Uterus (tissue), 4 donors: ENCODE measurements around the gene RBMS3. TPM values are rescaled to one million over a fixed set of nuclear protein-coding genes. Genes with fewer than 3 reads are reported as not detected.
"Not testable (repeated sequence)": the region's sequence is repeated elsewhere in the genome, so short reads cannot be mapped to it uniquely, and the experiment has no call there.

Source experiments
- DNase-seq, 2 donors: peaks; one replicate each; pipeline ENCODE4 v3.0.0-alpha.2; 2019 to 2020
- H3K27ac ChIP-seq, 2 donors: fragments of 200-600 bp; sonication (generic); 1 replicate in 1 of 2; 2 replicates in 1 of 2; pipeline ENCODE4 v1.5.1; 2016 to 2018
- H3K27me3 ChIP-seq, 2 donors: fragments of 200-600 bp; sonication (generic); one replicate each; pipeline ENCODE4 v1.5.1; 2018 to 2019; ENCODE audit warnings: control low read depth in 1 of 2
- H3K36me3 ChIP-seq, 2 donors: fragments of 200-600 bp; sonication (generic); one replicate each; pipeline ENCODE4 v1.5.1; 2019; ENCODE audit warnings: control low read depth in 1 of 2
- H3K4me1 ChIP-seq, 2 donors: fragments of 200-600 bp; sonication (generic); one replicate each; pipeline ENCODE4 v1.5.1; 2018 to 2019; ENCODE audit warnings: control low read depth in 1 of 2
- H3K4me3 ChIP-seq, 2 donors: fragments of 200-600 bp; sonication (generic); 1 replicate in 1 of 2; 2 replicates in 1 of 2; pipeline ENCODE4 v1.5.1; 2018 to 2019; ENCODE audit warnings: mild to moderate bottlenecking in 1 of 2
- H3K9me3 ChIP-seq, 2 donors: fragments of 200-600 bp; sonication (generic); one replicate each; pipeline ENCODE4 v1.5.1; 2019; ENCODE audit warnings: control low read depth in 1 of 2
- POLR2A ChIP-seq, 2 donors: fragments of 450-650 bp; IDR thresholded peaks; one replicate each; pipeline ENCODE4 v1.6.1; 2016; ENCODE audit warnings: antibody characterized with exemption in 2 of 2, mild to moderate bottlenecking in 1 of 2, moderate library complexity in 1 of 2
- intact Hi-C: fragments of 100-400 bp; cut with DNase I; formaldehyde crosslinking; loops from one replicate; pipeline ENCODE4 v1.15.1; 2023; ENCODE audit warnings: low total_unique reads
- total RNA-seq, 4 donors: library from RNA; depleted of rRNA in 3 of 4; stranded (reverse); fragments of >200 nt in 3 of 4; gene quantifications; one replicate each; pipeline versions ENCODE4 v1.1.0 to v1.2.4, GENCODE V29; 2014 to 2023
- TF ChIP-seq, protein P1 (sequence below), 4 experiments: fragments of 200-600 bp in 2 of 4; fragments of 450-650 bp in 2 of 4; sonication (generic) in 2 of 4; IDR thresholded peaks; one replicate each; pipeline ENCODE4 v1.5.1; 2016 to 2019; ENCODE audit warnings: antibody characterized with exemption in 4 of 4, mild to moderate bottlenecking in 2 of 4, moderate library complexity in 1 of 4
- donor health status: DM: yes; HTN: yes; CAD: no.

Gene RBMS3
- total RNA-seq, 4 donors from 2014 or later: 45.9 to 113 (median 75.4) TPM

DNA sequence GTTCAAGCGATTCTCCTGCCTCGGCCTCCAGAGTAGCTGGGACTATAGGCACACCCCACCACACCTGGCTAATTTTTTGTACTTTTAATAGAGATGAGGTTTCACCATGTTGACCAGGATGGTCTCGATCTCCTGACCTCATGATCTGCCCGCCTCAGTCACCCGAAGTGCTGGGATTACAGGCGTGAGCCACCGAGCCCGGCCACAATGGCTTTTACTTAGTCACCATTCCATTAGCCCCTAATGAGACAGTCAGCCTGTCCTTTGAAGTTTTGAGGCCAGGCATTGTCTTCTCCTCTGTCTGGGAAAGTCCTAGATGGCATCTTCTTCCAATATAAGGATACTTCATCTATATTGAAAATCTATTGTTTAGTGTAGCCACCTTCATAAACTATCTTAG lies 515.9 kb downstream of the RBMS3 start:
- Histone ChIP-seq H3K27ac (no peak overlapping the region), H3K27me3 (no peaks in the 10 kb centered on the region), H3K4me3 (no peak overlapping the region), H3K4me1 (no peaks in the 10 kb centered on the region), H3K36me3 (no peaks in the 10 kb centered on the region), H3K9me3 (no peaks in the 10 kb centered on the region)
- no peak for DNase-seq
- intact Hi-C loops: no loop called here
- TF ChIP-seq, protein P1, sequence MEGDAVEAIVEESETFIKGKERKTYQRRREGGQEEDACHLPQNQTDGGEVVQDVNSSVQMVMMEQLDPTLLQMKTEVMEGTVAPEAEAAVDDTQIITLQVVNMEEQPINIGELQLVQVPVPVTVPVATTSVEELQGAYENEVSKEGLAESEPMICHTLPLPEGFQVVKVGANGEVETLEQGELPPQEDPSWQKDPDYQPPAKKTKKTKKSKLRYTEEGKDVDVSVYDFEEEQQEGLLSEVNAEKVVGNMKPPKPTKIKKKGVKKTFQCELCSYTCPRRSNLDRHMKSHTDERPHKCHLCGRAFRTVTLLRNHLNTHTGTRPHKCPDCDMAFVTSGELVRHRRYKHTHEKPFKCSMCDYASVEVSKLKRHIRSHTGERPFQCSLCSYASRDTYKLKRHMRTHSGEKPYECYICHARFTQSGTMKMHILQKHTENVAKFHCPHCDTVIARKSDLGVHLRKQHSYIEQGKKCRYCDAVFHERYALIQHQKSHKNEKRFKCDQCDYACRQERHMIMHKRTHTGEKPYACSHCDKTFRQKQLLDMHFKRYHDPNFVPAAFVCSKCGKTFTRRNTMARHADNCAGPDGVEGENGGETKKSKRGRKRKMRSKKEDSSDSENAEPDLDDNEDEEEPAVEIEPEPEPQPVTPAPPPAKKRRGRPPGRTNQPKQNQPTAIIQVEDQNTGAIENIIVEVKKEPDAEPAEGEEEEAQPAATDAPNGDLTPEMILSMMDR (IDR thresholded peaks at IDR 0.05): no peak
- TF ChIP-seq POLR2A (IDR thresholded peaks at IDR 0.05): no peak

DNA sequence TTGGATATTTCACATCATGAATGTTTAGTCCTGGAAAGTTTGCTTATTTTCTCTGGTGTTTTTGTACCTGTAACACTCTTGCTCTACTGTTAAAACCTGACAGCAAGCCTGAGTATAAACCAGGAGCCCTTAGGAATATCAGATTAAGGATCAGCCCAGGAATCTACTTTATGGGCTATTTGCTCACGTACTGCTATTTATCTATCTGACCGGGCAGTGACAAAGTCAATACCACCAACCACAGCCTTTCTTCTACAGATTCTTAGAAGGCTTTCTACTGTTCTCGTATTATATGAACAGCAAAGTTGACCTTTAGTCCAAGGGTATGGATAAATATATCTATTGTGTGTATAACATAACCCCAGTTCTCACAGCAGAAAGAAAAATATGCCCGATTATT lies 521.2 kb downstream of the RBMS3 start:
- Histone ChIP-seq H3K9me3 (no peaks in the 10 kb centered on the region), H3K4me1 (no peaks in the 10 kb centered on the region), H3K27ac (no peak overlapping the region), H3K27me3 (no peaks in the 10 kb centered on the region), H3K4me3 (no peak overlapping the region), H3K36me3 (no peaks in the 10 kb centered on the region)
- intact Hi-C loops: no loop called here
- no peak for DNase-seq
- TF ChIP-seq POLR2A (IDR thresholded peaks at IDR 0.05): no peak
- TF ChIP-seq, protein P1 (IDR thresholded peaks at IDR 0.05): no peak

DNA sequence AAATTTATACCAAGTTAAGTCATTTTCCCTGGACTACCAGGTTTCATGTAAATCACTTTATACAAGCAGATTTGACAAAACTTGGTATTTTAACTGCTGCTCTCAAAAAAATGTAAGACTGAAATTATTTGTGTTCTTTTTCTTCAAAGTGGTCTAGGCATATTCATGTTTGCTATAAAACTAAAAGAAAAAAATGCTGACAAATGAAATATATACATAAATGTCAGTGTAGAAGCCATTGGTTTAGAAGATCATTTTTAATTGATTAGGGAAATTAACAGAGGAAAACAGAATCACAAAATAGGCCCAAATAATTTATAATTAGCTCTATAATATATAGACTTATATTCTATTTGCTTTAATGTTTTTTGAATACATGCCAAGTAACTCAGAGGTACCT lies 523.2 kb downstream of the RBMS3 start:
- intact Hi-C loops: no loop called here
- H3K27ac ChIP-seq: no peak overlapping the region
- no peaks in the 10 kb centered on the region for H3K27me3 ChIP-seq
- H3K4me1 ChIP-seq: no peaks in the 10 kb centered on the region
- no peak overlapping the region for H3K4me3 ChIP-seq
- TF ChIP-seq, protein P1 (IDR thresholded peaks at IDR 0.05): no peak
- TF ChIP-seq POLR2A (IDR thresholded peaks at IDR 0.05): no peak
- H3K9me3 ChIP-seq: no peaks in the 10 kb centered on the region
- no peak for DNase-seq
- no peaks in the 10 kb centered on the region for H3K36me3 ChIP-seq

DNA sequence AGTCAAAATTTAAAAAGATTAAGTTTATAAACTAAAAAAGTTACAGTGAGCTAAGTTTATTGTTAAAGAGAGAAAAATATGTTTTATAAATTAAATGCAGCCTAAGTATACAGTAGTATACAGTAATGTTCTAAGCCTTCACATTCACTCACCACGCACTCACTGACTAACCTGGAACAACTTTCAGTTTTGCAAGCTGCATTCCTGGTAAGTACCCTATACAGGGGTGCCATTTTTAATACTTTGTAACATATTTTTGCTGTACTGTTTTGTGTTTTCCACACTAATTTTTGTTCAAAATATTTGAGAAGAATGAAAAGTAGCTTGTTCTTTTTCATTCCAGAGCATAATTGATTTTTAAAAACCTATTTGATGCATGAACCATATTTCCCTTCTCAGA lies 524.9 kb downstream of the RBMS3 start:
- Histone ChIP-seq H3K27ac (no peak overlapping the region), H3K36me3 (no peaks in the 10 kb centered on the region), H3K4me3 (no peak overlapping the region), H3K27me3 (no peaks in the 10 kb centered on the region), H3K4me1 (no peaks in the 10 kb centered on the region), H3K9me3 (no peaks in the 10 kb centered on the region)
- intact Hi-C loops: no loop called here
- DNase-seq: no peak
- TF ChIP-seq, protein P1 (IDR thresholded peaks at IDR 0.05): no peak
- TF ChIP-seq POLR2A (IDR thresholded peaks at IDR 0.05): no peak

DNA sequence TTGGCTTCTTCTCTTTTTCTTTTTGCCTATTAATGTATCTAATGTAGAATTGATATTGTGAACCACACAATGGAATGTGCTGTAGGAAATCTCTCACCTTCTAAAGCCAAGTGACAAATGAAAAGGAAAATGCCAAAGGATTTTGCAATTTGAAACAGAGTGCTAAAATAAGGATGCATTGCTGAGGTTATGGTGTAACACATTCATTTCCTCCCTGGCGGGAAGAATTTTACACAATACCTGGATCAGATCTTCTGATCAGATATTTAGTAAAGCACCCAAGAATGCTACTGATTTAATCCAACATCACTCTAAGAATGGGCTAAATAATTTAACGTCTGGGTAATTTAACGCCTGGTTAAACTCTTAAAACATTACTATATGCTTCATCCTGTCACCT lies 527.5 kb downstream of the RBMS3 start:
- DNase-seq, H3K4me3 ChIP-seq, H3K9me3 ChIP-seq, H3K4me1 ChIP-seq, H3K27ac ChIP-seq, H3K27me3 ChIP-seq, H3K36me3 ChIP-seq, intact Hi-C loops: not testable (repeated sequence)

DNA sequence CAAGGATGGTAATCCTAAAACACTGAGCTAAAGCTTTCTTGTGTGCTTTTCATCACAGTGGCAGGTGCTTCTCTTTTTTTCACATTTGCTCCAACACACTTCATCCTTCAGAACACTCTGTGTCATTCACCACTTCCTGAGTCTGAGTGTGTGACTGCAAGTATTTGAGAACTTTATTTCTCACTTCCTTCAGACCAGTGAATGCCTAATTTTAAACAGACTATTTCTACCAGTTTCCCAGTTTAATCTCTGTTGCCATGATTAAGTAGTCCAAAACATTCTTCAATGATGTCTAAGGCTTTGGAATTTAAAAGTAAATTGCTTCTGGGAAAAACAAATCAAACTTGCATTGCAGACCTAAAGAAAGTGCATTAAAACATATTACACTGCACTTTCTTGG lies 541.2 kb downstream of the RBMS3 start:
- no peaks in the 10 kb centered on the region for H3K27me3 ChIP-seq
- intact Hi-C loops: no loop called here

More for the DNA sequence above, 541.2 kb downstream of the RBMS3 start:
- Histone ChIP-seq H3K9me3 (no peaks in the 10 kb centered on the region), H3K4me1 (no peaks in the 10 kb centered on the region), H3K27ac (no peak overlapping the region), H3K4me3 (no peak overlapping the region), H3K36me3 (no peaks in the 10 kb centered on the region)
- TF ChIP-seq, protein P1 (IDR thresholded peaks at IDR 0.05): no peak
- TF ChIP-seq POLR2A (IDR thresholded peaks at IDR 0.05): no peak
- DNase-seq: no peak
